Bone marrow (tissue), 2 donors: ENCODE data around the gene ZNF385D.

Experiments
- DNase-seq, 2 donors: peaks; one replicate each; lab custom pipeline; 2025; lab: John Stamatoyannopoulos, UW

ZNF385D gene

GRCh38 chr3:21673393-21673792 is 77.6 kb downstream of the ZNF385D start:
- DNase-seq = no peak

GRCh38 chr3:21672303-21672702 is 78.7 kb downstream of the ZNF385D start:
- DNase-seq = no peak

- no peak for DNase-seq
Observed at GRCh38 chr3:21670386-21670785, 80.6 kb downstream of the ZNF385D start.

- DNase-seq = no peak
Observed at GRCh38 chr3:21668012-21668411, 83.0 kb downstream of the ZNF385D start.

- no peak for DNase-seq
Observed at GRCh38 chr3:21665444-21666100, 85.4 kb downstream of the ZNF385D start.

- DNase-seq = no peak
Observed at GRCh38 chr3:21664996-21665395, 86.0 kb downstream of the ZNF385D start.

GRCh38 chr3:21662403-21662802 is 88.6 kb downstream of the ZNF385D start:
- no peak for DNase-seq

GRCh38 chr3:21654662-21655061 is 96.3 kb downstream of the ZNF385D start:
- no peak for DNase-seq

GRCh38 chr3:21654241-21654640 is 96.8 kb downstream of the ZNF385D start:
- DNase-seq = no peak

- no peak for DNase-seq
Observed at GRCh38 chr3:21649519-21649918, 101.5 kb downstream of the ZNF385D start.

GRCh38 chr3:21647961-21648360 is 103.0 kb downstream of the ZNF385D start:
- no peak for DNase-seq

GRCh38 chr3:21645121-21645897 is 105.7 kb downstream of the ZNF385D start:
- no peak for DNase-seq

GRCh38 chr3:21644268-21644667 is 106.7 kb downstream of the ZNF385D start:
- DNase-seq = no peak

GRCh38 chr3:21643752-21644151 is 107.3 kb downstream of the ZNF385D start:
- DNase-seq = no peak

- no peak for DNase-seq
Observed at GRCh38 chr3:21642433-21642832, 108.6 kb downstream of the ZNF385D start.

- DNase-seq = no peak
Observed at GRCh38 chr3:21641959-21642358, 109.1 kb downstream of the ZNF385D start.

GRCh38 chr3:21638488-21638887 is 112.5 kb downstream of the ZNF385D start:
- no peak for DNase-seq

GRCh38 chr3:21634112-21634511 is 116.9 kb downstream of the ZNF385D start:
- no peak for DNase-seq

- DNase-seq = no peak
Observed at GRCh38 chr3:21624524-21624923, 126.5 kb downstream of the ZNF385D start.

- no peak for DNase-seq
Observed at GRCh38 chr3:21621181-21621651, 129.8 kb downstream of the ZNF385D start.

- DNase-seq = no peak
Observed at GRCh38 chr3:21620511-21621155, 130.4 kb downstream of the ZNF385D start.

GRCh38 chr3:21618695-21619094 is 132.3 kb downstream of the ZNF385D start:
- no peak for DNase-seq
